22Rv1 (cell line): ENCODE results near the gene RMRP.
A peak's percentile ranks its signal among the peaks of the same experiment; 100 is the strongest.

Source experiments
- H3K27ac ChIP-seq: fragments of 450-650 bp; 2 replicates; pipeline ENCODE4 v1.5.1; 2017
- CTCF ChIP-seq: fragments of 450-650 bp; IDR thresholded peaks from 2 replicates; pipeline ENCODE4 v1.5.1; 2017; ENCODE audit warnings: mild to moderate bottlenecking
- ZFX ChIP-seq: fragments of 450-650 bp; IDR thresholded peaks from 2 replicates; pipeline ENCODE4 v1.6.1; 2017; ENCODE audit warnings: antibody characterized with exemption, borderline replicate concordance

RMRP gene

GRCh38 chr9:35700031-35700430 lies 42.2 kb upstream of the RMRP start:
- H3K27ac ChIP-seq, result no peak overlapping the region

GRCh38 chr9:35698231-35698630 lies 40.4 kb upstream of the RMRP start:
- TF ChIP-seq ZFX (no peak), CTCF (no peak)

More at GRCh38 chr9:35700031-35700430, 42.2 kb upstream of the RMRP start:
- TF ChIP-seq CTCF (no peak), ZFX (no peak)

GRCh38 chr9:35697486-35697885 lies 39.7 kb upstream of the RMRP start:
- TF ChIP-seq ZFX, result no peak
- TF ChIP-seq CTCF, result no peak
- no peak overlapping the region for H3K27ac ChIP-seq

More at GRCh38 chr9:35698231-35698630, 40.4 kb upstream of the RMRP start:
- no peak overlapping the region for H3K27ac ChIP-seq

- TF ChIP-seq ZFX, result no peak
- TF ChIP-seq CTCF, result peak; percentile 96
- peak overlapping the region; percentile 26; the same call in 1 of the 2 replicates for H3K27ac ChIP-seq
Observed at GRCh38 chr9:35696520-35697215, 38.8 kb upstream of the RMRP start.

GRCh38 chr9:35695943-35696401 lies 38.2 kb upstream of the RMRP start:
- no peak for TF ChIP-seq ZFX
- TF ChIP-seq CTCF, result no peak
- H3K27ac ChIP-seq, result peak overlapping the region; percentile 26; the same call in 1 of the 2 replicates

- TF ChIP-seq CTCF, result no peak
- no peak for TF ChIP-seq ZFX
- no peak overlapping the region for H3K27ac ChIP-seq
Observed at GRCh38 chr9:35691757-35692301, 34.0 kb upstream of the RMRP start.

- TF ChIP-seq ZFX (no peak), CTCF (no peak)
- no peak overlapping the region for H3K27ac ChIP-seq
Observed at GRCh38 chr9:35691334-35691650, 33.5 kb upstream of the RMRP start.
